IMR-90 (cell line): ENCODE data around the gene HES4. TPM values are rescaled to one million over a fixed set of nuclear protein-coding genes. Genes with fewer than 3 reads are reported as not detected.

Source experiments
- ATAC-seq: fragments of 200-7000 bp; cut with Tn5 transposase; 2 replicates; pipeline ENCODE4 v1.9.1; 2020; ENCODE audit warnings: low read depth, mild to moderate bottlenecking, moderate library complexity
- BruUV-seq: library from RNA; stranded (reverse); fragments of 400-500 nt; replicated peaks from 2 replicates; lab custom pipeline; 2021; lab: Mats Ljungman, UMichigan
- CTCF ChIA-PET: fragments of 300-600 bp; formaldehyde crosslinking; extraction: SDS; loops from one replicate; lab custom pipeline; 2021; ENCODE audit warnings: antibody characterized with exemption; lab: Yijun Ruan, JAX
- POLR2A ChIA-PET: fragments of 300-600 bp; sonication (Branson Sonifier 250); formaldehyde crosslinking; loops from one replicate; lab custom pipeline; 2022; ENCODE audit warnings: antibody characterized with exemption; ENCODE audit not compliant: unreplicated experiment; lab: Charles Lee
- DNase-seq: peaks from one replicate; pipeline ENCODE4 v3.0.0; 2013
- H2AFZ ChIP-seq: replicated peaks from 2 replicates; pipeline ENCODE3; 2013; ENCODE audit warnings: low read length, mild to moderate bottlenecking; ENCODE audit not compliant: poor library complexity
- H2AK5ac ChIP-seq: 2 replicates; pipeline ENCODE4 v1.6.1; 2013; ENCODE audit warnings: low read depth, low read length, inconsistent platforms
- H2AK9ac ChIP-seq: replicated peaks from 2 replicates; pipeline ENCODE3; 2013; ENCODE audit warnings: mild to moderate bottlenecking, low read depth, low read length, moderate library complexity; ENCODE audit not compliant: poor library complexity
- H2BK120ac ChIP-seq: 2 replicates; pipeline ENCODE4 v1.6.1; 2013; ENCODE audit warnings: low read depth, low read length, inconsistent platforms
- H2BK15ac ChIP-seq: 3 replicates; pipeline ENCODE4 v1.6.1; 2013; ENCODE audit warnings: low read depth, low read length, inconsistent platforms
- H2BK20ac ChIP-seq: 2 replicates; pipeline ENCODE4 v1.6.1; 2013; ENCODE audit warnings: low read depth, mild to moderate bottlenecking, inconsistent platforms, low read length, moderate library complexity
- H2BK5ac ChIP-seq: 2 replicates; pipeline ENCODE4 v1.6.1; 2013; ENCODE audit warnings: mild to moderate bottlenecking, low read depth, low read length, inconsistent platforms; ENCODE audit not compliant: poor library complexity, severe bottlenecking
- H3K14ac ChIP-seq: replicated peaks from 2 replicates; pipeline ENCODE4 v1.6.1; 2013; ENCODE audit warnings: low read depth, low read length, inconsistent platforms
- H3K18ac ChIP-seq: 2 replicates; pipeline ENCODE4 v1.6.1; 2013; ENCODE audit warnings: low read depth, low read length, control low read depth
- H3K23ac ChIP-seq: 2 replicates; pipeline ENCODE4 v1.6.1; 2013; ENCODE audit warnings: low read depth, low read length, inconsistent platforms
- H3K27ac ChIP-seq: 2 replicates; pipeline ENCODE4 v1.5.1; 2013; ENCODE audit warnings: mild to moderate bottlenecking, control low read depth, low read length; ENCODE audit not compliant: insufficient read depth
- H3K27me3 ChIP-seq: 2 replicates; pipeline ENCODE4 v1.6.1; 2013; ENCODE audit warnings: low read length; ENCODE audit not compliant: control insufficient read depth, insufficient read depth
- H3K36me3 ChIP-seq: 2 replicates; pipeline ENCODE4 v1.6.1; 2013; ENCODE audit warnings: low read length, mixed read lengths; ENCODE audit not compliant: control insufficient read depth, insufficient read depth
- H3K4ac ChIP-seq: 2 replicates; pipeline ENCODE4 v1.6.1; 2013; ENCODE audit warnings: low read depth, low read length, inconsistent platforms
- H3K4me1 ChIP-seq: 2 replicates; pipeline ENCODE4 v1.6.1; 2013; ENCODE audit warnings: low read length, mixed read lengths; ENCODE audit not compliant: control insufficient read depth, insufficient read depth
- H3K4me2 ChIP-seq: 2 replicates; pipeline ENCODE4 v1.6.1; 2013; ENCODE audit warnings: low read depth, mild to moderate bottlenecking, control low read depth, low read length, moderate library complexity
- H3K4me3 ChIP-seq: 2 replicates; pipeline ENCODE4 v1.5.1; 2013; ENCODE audit warnings: low read depth, mild to moderate bottlenecking, control low read depth, low read length, moderate library complexity; ENCODE audit not compliant: insufficient read depth
- H3K56ac ChIP-seq: 2 replicates; pipeline ENCODE4 v1.6.1; 2013; ENCODE audit warnings: low read length, inconsistent platforms; ENCODE audit not compliant: insufficient read depth; ENCODE audit errors: extremely low read depth
- H3K79me1 ChIP-seq, 2 experiments: 2 replicates each; pipeline ENCODE4 v1.6.1; 2013; ENCODE audit warnings: low read length in 2 of 2, inconsistent platforms in 1 of 2, low read depth in 1 of 2
- H3K9ac ChIP-seq: 2 replicates; pipeline ENCODE4 v1.6.1; 2013; ENCODE audit warnings: low read depth, low read length, control low read depth
- H3K9me1 ChIP-seq: 2 replicates; pipeline ENCODE4 v1.6.1; 2013; ENCODE audit warnings: low read length, inconsistent platforms; ENCODE audit not compliant: insufficient read depth
- H3K9me3 ChIP-seq: 2 replicates; pipeline ENCODE4 v1.6.1; 2013; ENCODE audit warnings: low read length; ENCODE audit not compliant: control insufficient read depth, insufficient read depth
- H4K20me1 ChIP-seq: 2 replicates; pipeline ENCODE4 v1.6.1; 2013; ENCODE audit warnings: low read length, inconsistent platforms; ENCODE audit not compliant: insufficient read depth
- H4K5ac ChIP-seq: 2 replicates; pipeline ENCODE4 v1.6.1; 2013; ENCODE audit warnings: mild to moderate bottlenecking, low read depth, low read length, control low read depth
- H4K8ac ChIP-seq, 2 experiments: 2 replicates each; pipeline ENCODE4 v1.6.1; 2013; ENCODE audit warnings: low read depth in 2 of 2, low read length in 2 of 2, control low read depth in 1 of 2, inconsistent platforms in 1 of 2
- H4K91ac ChIP-seq: 2 replicates; pipeline ENCODE4 v1.6.1; 2013; ENCODE audit warnings: low read depth, low read length, inconsistent platforms; ENCODE audit not compliant: insufficient read depth
- CEBPB ChIP-seq: IDR thresholded peaks from 2 replicates; pipeline ENCODE4 v1.6.1; 2012; ENCODE audit warnings: low read depth, low read length, improper control_type of control experiment
- CTCF ChIP-seq: conservative IDR thresholded peaks from 2 replicates; pipeline ENCODE4 v1.5.1; 2012; ENCODE audit warnings: mild to moderate bottlenecking, low read depth, low read length, improper control_type of control experiment
- MAZ ChIP-seq: IDR thresholded peaks from 2 replicates; pipeline ENCODE4 v1.6.1; 2012; ENCODE audit warnings: low read depth, mild to moderate bottlenecking, low read length, improper control_type of control experiment, moderate library complexity, borderline replicate concordance
- MXI1 ChIP-seq: IDR thresholded peaks from 2 replicates; pipeline ENCODE4 v1.6.1; 2012; ENCODE audit warnings: low read depth, mild to moderate bottlenecking, low read length, moderate library complexity, borderline replicate concordance
- POLR2A ChIP-seq: IDR thresholded peaks from 2 replicates; pipeline ENCODE4 v1.6.1; 2012; ENCODE audit warnings: mild to moderate bottlenecking, low read depth, low read length
- RAD21 ChIP-seq: IDR thresholded peaks from 2 replicates; pipeline ENCODE4 v1.6.1; 2012; ENCODE audit warnings: low read length, improper control_type of control experiment
- RCOR1 ChIP-seq: IDR thresholded peaks from 2 replicates; pipeline ENCODE4 v1.6.1; 2012; ENCODE audit warnings: mild to moderate bottlenecking, low read length, improper control_type of control experiment; ENCODE audit not compliant: insufficient replicate concordance
- RFX5 ChIP-seq: IDR thresholded peaks from 2 replicates; pipeline ENCODE4 v1.8.0; 2012; ENCODE audit warnings: low read depth, mild to moderate bottlenecking, low read length, moderate library complexity
- SMC3 ChIP-seq: fragments of 150-350 bp; IDR thresholded peaks from 2 replicates; pipeline ENCODE4 v1.6.1; 2016; ENCODE audit warnings: low read depth, mild to moderate bottlenecking, antibody characterized with exemption, low read length, moderate library complexity
- USF2 ChIP-seq: fragments of 150-350 bp; IDR thresholded peaks from 2 replicates; pipeline ENCODE4 v1.6.1; 2017; ENCODE audit warnings: mild to moderate bottlenecking, antibody characterized with exemption, low read length, low read depth
- WGBS, 2 experiments: methylation state at CpG; one replicate each; pipeline versions ENCODE4 v1.1.5 to v1.1.7; 2013; ENCODE audit warnings: missing lambda C conversion rate in 2 of 2; ENCODE audit not compliant: insufficient read length in 1 of 2; ENCODE audit errors: extremely low coverage in 2 of 2; 5-methylcytosine and 5-hydroxymethylcytosine counted together
- dilution Hi-C: fragments of 300-500 bp; cut with HindIII; formaldehyde crosslinking; loops from one replicate; pipeline ENCODE4 v1.14.3; 2018; ENCODE audit warnings: low sequenced_read_pairs; ENCODE audit not compliant: unreplicated experiment
- in situ Hi-C: fragments of 300-500 bp; cut with MboI; formaldehyde crosslinking; loops from 3 replicates; pipeline ENCODE4 v1.14.3; 2019; ENCODE audit warnings: low sequenced_read_pairs, inconsistent platforms, mixed read lengths
- intact Hi-C: fragments of 100-400 bp; cut with micrococcal nuclease; formaldehyde crosslinking; loops from 2 replicates; pipeline ENCODE4 v1.10.0; 2022
- polyA plus RNA-seq, 3 experiments: library from polyadenylated mRNA; depleted of rRNA; stranded (reverse); fragments of >200 nt; gene quantifications; 2 replicates each; pipeline ENCODE4 v1.2.3, GENCODE V29; 2012; ENCODE audit warnings: low replicate concordance in 1 of 3
- total RNA-seq: library from RNA; depleted of rRNA; stranded (reverse); fragments of >200 nt; gene quantifications from 2 replicates; pipeline ENCODE4 v1.2.3, GENCODE V29; 2012

The HES4 gene
- total and polyA plus RNA-seq, 2 of the 4 experiments (the other 2 are of a cell fraction): 1.4 to 11.7 TPM

- DNase-seq (no peak), ATAC-seq (no peak)
- H3K18ac ChIP-seq: no peak overlapping the region
- H2BK20ac ChIP-seq: no peak overlapping the region
- no peak overlapping the region for H3K9ac ChIP-seq
- no peak for TF ChIP-seq MXI1
- TF ChIP-seq POLR2A: no peak
- no peak for TF ChIP-seq MAZ
- TF ChIP-seq RFX5: no peak
- TF ChIP-seq USF2: no peak
- TF ChIP-seq SMC3: no peak
- no peak for TF ChIP-seq CTCF
- no peak for TF ChIP-seq CEBPB
- TF ChIP-seq RCOR1: no peak
- TF ChIP-seq RAD21: no peak
- H3K9me3 ChIP-seq: no peaks in the 10 kb centered on the region
- in situ Hi-C loops: no loop called here
- H4K91ac ChIP-seq: no peak overlapping the region
- BruUV-seq: no TSS peak
- H3K56ac ChIP-seq: no peak overlapping the region
- H3K79me1 ChIP-seq: peaks cover 9 to 31% of the 10 kb centered on the region in 2 experiments
- H3K4me1 ChIP-seq: peaks cover 7% of the 10 kb centered on the region
- H3K27me3 ChIP-seq: no peaks in the 10 kb centered on the region
- H3K4me3 ChIP-seq: no peak overlapping the region
- H2BK15ac ChIP-seq: no peak overlapping the region
- no peak overlapping the region for H3K4ac ChIP-seq
- 40% methylated on average over 3 of the region's 17 CpGs; no CpG with 5 or more reads in 1 of the 2 experiments for WGBS, 2 experiments
- H4K8ac ChIP-seq: no peak overlapping the region
- ChIA-PET CTCF (interaction anchor here (1.1 kb wide), 1 partner anchor 20 kb away, joined by 3 read pairs; no protein-coding TSS in a partner anchor), POLR2A (no interaction called here)
- H3K27ac ChIP-seq: no peak overlapping the region
- no peak overlapping the region for H4K5ac ChIP-seq
- H3K4me2 ChIP-seq: no peak overlapping the region
- no peak overlapping the region for H3K23ac ChIP-seq
- peak overlapping the region; percentile 1 for H2AK9ac ChIP-seq
- dilution Hi-C loops: no loop called here
- H2AFZ ChIP-seq: no peak overlapping the region
- peaks cover 34% of the 10 kb centered on the region for H3K36me3 ChIP-seq
- 0 out of 2 replicates have a peak, but pooled peaks cover 5% of the 10 kb centered on the region for H3K9me1 ChIP-seq
- no peak overlapping the region for H2AK5ac ChIP-seq
- intact Hi-C loops: no loop called here
- H3K14ac ChIP-seq: no peak overlapping the region
- H2BK120ac ChIP-seq: no peak overlapping the region
- no peak overlapping the region for H2BK5ac ChIP-seq
- H4K20me1 ChIP-seq: peaks cover 60% of the 10 kb centered on the region
These were observed 39.4 kb upstream of the HES4 start for GRCh38 chr1:1039145-1039910.
